HUES64 (cell line): Measurements from ENCODE around the gene PCGF2.

Source experiments
- H3K27ac ChIP-seq: 2 replicates; pipeline ENCODE4 v1.7.0; 2013; ENCODE audit warnings: low read depth, low read length, inconsistent platforms
- H3K27me3 ChIP-seq: 2 replicates; pipeline ENCODE4 v1.6.1; 2013; ENCODE audit warnings: mild to moderate bottlenecking, low read length; ENCODE audit not compliant: insufficient read depth
- H3K36me3 ChIP-seq: 2 replicates; pipeline ENCODE4 v1.6.1; 2013; ENCODE audit warnings: mild to moderate bottlenecking, low read length; ENCODE audit not compliant: insufficient read depth
- H3K4me1 ChIP-seq: 2 replicates; pipeline ENCODE4 v1.6.1; 2013; ENCODE audit warnings: mild to moderate bottlenecking, low read length, moderate library complexity; ENCODE audit not compliant: insufficient read depth
- H3K4me3 ChIP-seq: 2 replicates; pipeline ENCODE4 v1.5.1; 2013; ENCODE audit warnings: mild to moderate bottlenecking, low read length, moderate library complexity
- H3K9ac ChIP-seq: 2 replicates; pipeline ENCODE4 v1.6.1; 2013; ENCODE audit warnings: mild to moderate bottlenecking, low read depth, low read length
- H3K9me3 ChIP-seq: 2 replicates; pipeline ENCODE4 v1.6.1; 2013; ENCODE audit warnings: low read depth, low read length; ENCODE audit not compliant: insufficient read depth
- WGBS: fragments of 150-250, 120-280 bp; methylation state at CpG from one replicate; pipeline ENCODE4 v1.1.7; 2013; ENCODE audit warnings: missing lambda C conversion rate; 5-methylcytosine and 5-hydroxymethylcytosine counted together

The PCGF2 gene

DNA sequence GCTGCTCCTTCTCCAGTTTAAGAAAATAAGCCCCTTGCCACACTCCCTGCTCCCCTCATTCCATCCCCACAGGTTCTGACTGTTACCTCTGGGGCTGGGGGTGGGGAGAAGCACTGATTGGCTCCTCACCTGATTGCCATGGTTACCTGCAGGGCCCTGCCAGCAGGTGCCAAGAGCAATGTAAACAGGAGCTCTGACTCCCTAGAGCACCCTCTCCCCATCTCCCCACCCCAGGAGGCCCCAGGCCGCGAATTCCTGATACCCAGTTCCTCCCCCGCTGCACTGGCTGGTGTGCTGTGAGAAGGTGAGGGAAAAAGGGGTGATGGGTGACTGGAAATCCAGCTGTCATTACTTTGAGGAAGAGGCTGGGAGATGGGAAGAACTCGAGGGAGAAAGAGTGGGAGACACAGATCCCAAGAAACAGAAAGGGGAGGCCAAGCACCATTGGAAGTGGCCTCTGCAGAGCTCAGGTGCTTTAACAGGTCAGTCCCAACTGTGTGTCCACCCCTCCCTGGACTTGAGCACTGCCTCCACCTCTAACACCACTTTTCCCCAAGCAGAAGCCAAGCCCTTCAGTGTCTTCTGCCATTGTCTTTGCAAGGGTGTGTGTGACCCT lies 4.5 kb downstream of the PCGF2 start:
- peaks cover 15% of the 10 kb centered on the region for H3K36me3 ChIP-seq
- H3K9me3 ChIP-seq: no peaks in the 10 kb centered on the region
- H3K27me3 ChIP-seq: no peaks in the 10 kb centered on the region
- no peak overlapping the region for H3K27ac ChIP-seq
- H3K4me1 ChIP-seq: peaks cover 27% of the 10 kb centered on the region
- no peak overlapping the region for H3K9ac ChIP-seq
- 70% methylated on average over 4 of the region's 4 CpGs for WGBS
- H3K4me3 ChIP-seq: no peak overlapping the region

DNA sequence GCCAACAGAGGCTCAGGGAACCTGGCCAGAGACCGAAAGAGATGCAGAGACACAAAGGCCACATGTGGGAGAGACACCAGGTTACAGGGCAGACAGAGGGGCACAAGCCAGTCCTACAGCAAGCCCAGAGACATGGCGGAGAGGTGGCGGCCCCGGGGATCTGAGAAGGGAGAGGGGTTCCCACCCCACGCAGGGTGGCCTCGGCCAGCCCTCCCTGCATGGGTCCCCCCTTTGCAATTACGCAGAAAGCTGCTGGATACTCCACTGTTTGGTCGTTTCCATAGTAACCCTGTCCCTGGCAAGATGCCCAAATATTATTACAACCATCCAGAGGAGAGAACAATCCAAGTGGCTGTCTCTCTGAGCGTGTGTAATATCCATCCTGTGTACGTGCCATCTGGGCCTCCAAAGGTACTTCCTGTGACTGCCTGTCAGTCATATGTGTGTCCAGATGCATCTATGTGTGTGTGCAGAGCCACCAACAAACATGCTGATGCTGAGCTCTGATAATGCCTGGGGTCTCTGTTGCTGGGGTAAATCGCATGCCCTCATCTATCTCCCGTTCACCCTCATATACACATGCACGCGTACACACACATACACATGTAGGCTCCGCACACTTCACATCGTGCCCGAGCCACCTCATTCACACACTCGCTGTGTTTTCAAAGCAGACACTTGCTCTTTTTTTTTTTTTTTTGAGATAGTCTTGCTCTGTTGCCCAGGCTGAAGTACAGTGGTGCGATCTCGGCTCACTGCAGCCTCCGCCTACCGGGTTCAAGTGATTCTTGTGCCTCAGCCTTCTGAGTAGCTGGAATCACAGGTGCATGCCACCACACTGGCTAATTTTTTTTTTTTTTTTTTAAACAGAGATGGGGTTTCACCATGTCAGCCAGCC lies 5.5 kb downstream of the PCGF2 start:
- no peak overlapping the region for H3K27ac ChIP-seq
- 93% methylated on average over 22 of the region's 22 CpGs for WGBS
- no peaks in the 10 kb centered on the region for H3K9me3 ChIP-seq
- H3K36me3 ChIP-seq: peaks cover 25% of the 10 kb centered on the region
- H3K9ac ChIP-seq: no peak overlapping the region; the same call in 1 of the 2 replicates
- no peaks in the 10 kb centered on the region for H3K27me3 ChIP-seq
- H3K4me1 ChIP-seq: peaks cover 27% of the 10 kb centered on the region
- no peak overlapping the region for H3K4me3 ChIP-seq

DNA sequence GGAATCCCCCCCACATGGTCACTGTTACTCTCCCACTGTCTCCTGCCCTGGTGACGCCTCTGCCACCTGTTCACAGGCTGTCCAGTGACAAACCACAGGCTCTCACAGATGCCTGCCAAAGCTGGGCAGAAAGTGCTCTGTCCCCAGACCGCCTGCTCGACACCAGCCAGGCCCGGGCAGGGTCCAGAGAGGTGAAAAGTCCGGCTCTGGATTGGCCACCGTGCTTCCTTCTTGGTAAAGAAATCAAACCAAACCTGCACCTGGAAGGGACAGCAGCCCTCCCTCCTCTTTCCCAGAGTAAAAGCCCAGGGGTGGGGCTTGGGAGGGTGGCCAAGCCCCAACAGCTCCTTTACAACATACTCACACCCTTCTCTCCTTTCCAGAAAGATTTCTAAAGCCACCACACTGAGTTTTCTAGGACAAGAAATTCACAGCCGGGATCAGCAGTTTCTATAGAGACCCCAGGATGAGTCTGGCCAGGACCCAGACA lies 6.2 kb downstream of the PCGF2 start:
- no peak overlapping the region for H3K9ac ChIP-seq
- 92% methylated on average over 7 of the region's 7 CpGs for WGBS
- H3K36me3 ChIP-seq: peaks cover 31% of the 10 kb centered on the region

DNA sequence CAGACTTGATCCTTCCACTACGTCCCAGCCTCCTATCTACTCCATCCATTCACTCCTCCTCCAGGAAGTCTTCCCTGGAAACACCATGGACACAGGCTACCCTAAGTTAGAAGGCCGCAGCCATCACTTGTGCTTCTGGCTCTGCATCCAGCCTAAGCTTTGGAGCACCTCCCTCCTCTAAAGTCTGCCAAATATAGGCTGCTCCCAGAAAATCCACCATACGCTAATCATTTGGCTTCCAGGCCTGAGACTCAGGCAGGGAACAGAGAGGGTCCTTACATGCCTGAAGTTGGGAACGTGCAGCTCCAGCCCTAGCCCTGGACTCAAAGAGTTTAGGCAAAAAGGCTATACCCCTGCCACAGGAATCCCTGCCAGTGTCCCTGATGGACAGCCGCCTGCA lies 6.7 kb downstream of the PCGF2 start:
- WGBS: 90% methylated on average over 5 of the region's 5 CpGs
- Histone ChIP-seq H3K9ac (no peak overlapping the region), H3K9me3 (no peaks in the 10 kb centered on the region), H3K36me3 (peaks cover 31% of the 10 kb centered on the region), H3K4me1 (peaks cover 24% of the 10 kb centered on the region), H3K4me3 (no peak overlapping the region), H3K27me3 (no peaks in the 10 kb centered on the region), H3K27ac (no peak overlapping the region)

More for the DNA sequence above, 6.2 kb downstream of the PCGF2 start:
- H3K27ac ChIP-seq: no peak overlapping the region
- no peak overlapping the region for H3K4me3 ChIP-seq
- peaks cover 27% of the 10 kb centered on the region for H3K4me1 ChIP-seq
- H3K9me3 ChIP-seq: no peaks in the 10 kb centered on the region
- H3K27me3 ChIP-seq: no peaks in the 10 kb centered on the region

DNA sequence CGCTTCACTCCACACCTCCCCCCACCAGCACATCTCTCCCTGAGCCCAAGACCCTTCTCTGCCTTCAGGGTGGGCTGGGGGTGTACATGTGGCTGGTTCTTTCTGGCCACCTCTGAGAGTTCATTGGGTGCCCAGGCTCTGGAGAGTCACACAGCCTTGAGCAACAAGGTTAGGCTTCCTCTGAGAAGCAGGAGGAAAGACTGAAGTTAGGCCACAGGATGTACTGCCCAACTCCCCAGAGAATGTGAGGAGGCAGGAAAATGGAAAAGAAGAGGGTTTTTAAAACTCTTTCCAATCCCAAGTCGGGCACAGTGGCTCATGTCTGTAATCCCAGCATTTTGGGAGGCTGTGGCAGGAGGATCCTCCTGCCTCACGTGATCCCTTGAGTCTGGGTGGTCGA lies 7.3 kb downstream of the PCGF2 start:
- Histone ChIP-seq H3K36me3 (peaks cover 37% of the 10 kb centered on the region), H3K4me1 (peaks cover 18% of the 10 kb centered on the region), H3K27ac (no peak overlapping the region), H3K4me3 (no peak overlapping the region), H3K27me3 (no peaks in the 10 kb centered on the region), H3K9me3 (no peaks in the 10 kb centered on the region), H3K9ac (no peak overlapping the region)
- 94% methylated on average over 4 of the region's 4 CpGs for WGBS

DNA sequence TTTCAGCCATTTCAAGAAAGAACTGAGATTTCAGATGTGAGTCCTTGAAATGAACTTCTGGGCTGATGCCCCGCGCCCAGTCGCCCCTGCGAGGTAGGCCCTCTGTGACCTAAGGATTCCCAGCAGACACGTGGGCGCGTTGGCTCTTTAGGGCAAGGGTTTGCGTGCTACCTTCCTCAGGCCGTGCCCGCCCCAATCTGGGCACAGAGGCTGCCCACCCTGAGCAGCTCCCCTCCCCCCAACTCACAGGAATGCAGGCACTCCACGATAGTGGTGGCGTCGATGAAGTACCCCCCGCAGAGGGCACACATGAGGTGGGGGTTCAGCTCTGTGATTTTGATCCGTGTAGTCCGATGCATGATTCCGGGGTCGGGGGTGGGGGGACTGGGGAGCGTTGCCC lies 8.1 kb downstream of the PCGF2 start:
- 96% methylated on average over 19 of the region's 19 CpGs for WGBS
- Histone ChIP-seq H3K9ac (no peak overlapping the region), H3K36me3 (peaks cover 41% of the 10 kb centered on the region)

DNA sequence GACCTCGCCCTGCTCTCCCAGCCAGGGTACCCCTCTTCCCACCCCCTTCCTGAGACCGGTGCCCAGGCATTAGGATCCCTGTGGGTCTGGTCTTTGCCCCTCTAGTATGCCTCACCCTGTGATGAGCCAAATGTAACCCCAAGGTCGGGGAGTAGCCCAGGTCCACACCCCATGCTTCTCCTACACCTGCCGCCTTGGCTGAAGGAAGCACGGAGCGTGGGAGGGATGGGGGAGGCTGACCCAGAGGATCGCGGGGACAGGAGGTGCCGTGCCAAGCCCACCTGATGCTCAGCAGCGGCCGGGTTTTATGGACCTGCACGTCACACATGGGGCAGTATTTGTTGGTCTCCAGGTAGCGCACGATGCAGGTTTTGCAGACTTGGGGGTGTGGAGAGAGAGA lies 8.8 kb downstream of the PCGF2 start:
- H3K27me3 ChIP-seq: no peaks in the 10 kb centered on the region
- H3K4me1 ChIP-seq: peaks cover 9% of the 10 kb centered on the region; the same call in 1 of the 2 replicates
- WGBS: 97% methylated on average over 14 of the region's 14 CpGs
- H3K36me3 ChIP-seq: peaks cover 47% of the 10 kb centered on the region
- no peaks in the 10 kb centered on the region for H3K9me3 ChIP-seq
- H3K9ac ChIP-seq: no peak overlapping the region
- H3K27ac ChIP-seq: no peak overlapping the region
- no peak overlapping the region for H3K4me3 ChIP-seq

More for the DNA sequence above, 8.1 kb downstream of the PCGF2 start:
- H3K27me3 ChIP-seq: no peaks in the 10 kb centered on the region
- H3K27ac ChIP-seq: no peak overlapping the region
- peaks cover 13% of the 10 kb centered on the region; the same call in 1 of the 2 replicates for H3K4me1 ChIP-seq
- H3K4me3 ChIP-seq: no peak overlapping the region
- no peaks in the 10 kb centered on the region for H3K9me3 ChIP-seq

DNA sequence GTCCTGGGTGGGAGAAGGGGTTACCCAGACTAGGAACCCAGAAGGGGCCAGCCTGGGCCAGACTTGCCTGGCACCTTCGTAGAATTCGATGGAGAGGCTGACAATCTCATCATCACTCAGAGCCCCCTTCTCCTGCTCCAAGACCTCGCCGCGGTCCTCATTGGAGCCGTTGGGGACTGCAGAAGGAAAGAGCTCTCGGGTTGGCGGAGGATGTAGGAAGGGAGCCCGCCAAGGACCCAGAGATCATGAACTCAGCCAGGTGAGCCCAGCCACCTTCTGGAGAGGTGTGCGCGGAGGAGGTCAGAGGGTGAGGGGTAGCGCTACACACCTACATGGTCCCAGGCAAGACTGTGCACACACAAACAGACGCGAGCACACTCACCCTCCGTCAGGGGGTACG lies 9.4 kb downstream of the PCGF2 start:
- Histone ChIP-seq H3K27me3 (no peaks in the 10 kb centered on the region), H3K4me1 (peaks cover 4% of the 10 kb centered on the region; the same call in 1 of the 2 replicates), H3K9ac (no peak overlapping the region), H3K9me3 (no peaks in the 10 kb centered on the region), H3K36me3 (peaks cover 53% of the 10 kb centered on the region), H3K27ac (no peak overlapping the region), H3K4me3 (no peak overlapping the region)
- WGBS: 98% methylated on average over 16 of the region's 16 CpGs

DNA sequence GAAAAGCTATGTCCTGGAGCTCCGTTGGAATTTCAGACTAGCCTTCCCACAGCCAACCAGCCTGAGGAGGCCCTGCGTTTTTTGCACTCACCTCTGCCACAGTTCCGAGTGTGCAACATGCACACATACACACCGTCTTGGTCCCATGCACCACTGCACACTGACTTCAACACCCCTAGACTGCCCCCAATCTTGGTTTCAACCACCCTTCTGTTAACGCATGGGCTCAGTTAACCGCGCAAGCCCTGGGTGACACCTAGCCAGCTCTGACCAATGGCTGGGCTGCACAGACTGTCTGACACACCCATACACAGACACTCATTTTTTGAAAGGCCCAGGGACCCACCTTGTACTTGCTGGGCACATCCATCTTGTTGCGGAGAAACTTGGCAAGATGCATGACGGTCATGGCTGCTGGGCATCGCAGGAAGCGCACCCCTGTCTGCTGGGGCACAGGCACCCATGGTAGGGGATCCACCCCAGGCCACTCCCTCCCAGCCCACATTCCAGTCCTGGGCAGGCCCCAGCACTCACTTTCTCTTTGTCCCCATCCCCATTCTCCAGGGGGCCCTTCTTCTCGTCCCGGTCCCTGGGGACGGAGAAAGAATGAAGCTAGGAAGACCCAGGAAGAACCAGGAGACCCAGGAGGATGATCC lies 10.0 kb downstream of the PCGF2 start:
- Histone ChIP-seq H3K9me3 (no peaks in the 10 kb centered on the region), H3K9ac (no peak overlapping the region), H3K27ac (no peak overlapping the region), H3K4me3 (no peak overlapping the region), H3K27me3 (no peaks in the 10 kb centered on the region), H3K36me3 (peaks cover 56% of the 10 kb centered on the region), H3K4me1 (0 out of 2 replicates have a peak, but pooled peaks cover under 1% of the 10 kb centered on the region)
- WGBS: 95% methylated on average over 14 of the region's 14 CpGs

DNA sequence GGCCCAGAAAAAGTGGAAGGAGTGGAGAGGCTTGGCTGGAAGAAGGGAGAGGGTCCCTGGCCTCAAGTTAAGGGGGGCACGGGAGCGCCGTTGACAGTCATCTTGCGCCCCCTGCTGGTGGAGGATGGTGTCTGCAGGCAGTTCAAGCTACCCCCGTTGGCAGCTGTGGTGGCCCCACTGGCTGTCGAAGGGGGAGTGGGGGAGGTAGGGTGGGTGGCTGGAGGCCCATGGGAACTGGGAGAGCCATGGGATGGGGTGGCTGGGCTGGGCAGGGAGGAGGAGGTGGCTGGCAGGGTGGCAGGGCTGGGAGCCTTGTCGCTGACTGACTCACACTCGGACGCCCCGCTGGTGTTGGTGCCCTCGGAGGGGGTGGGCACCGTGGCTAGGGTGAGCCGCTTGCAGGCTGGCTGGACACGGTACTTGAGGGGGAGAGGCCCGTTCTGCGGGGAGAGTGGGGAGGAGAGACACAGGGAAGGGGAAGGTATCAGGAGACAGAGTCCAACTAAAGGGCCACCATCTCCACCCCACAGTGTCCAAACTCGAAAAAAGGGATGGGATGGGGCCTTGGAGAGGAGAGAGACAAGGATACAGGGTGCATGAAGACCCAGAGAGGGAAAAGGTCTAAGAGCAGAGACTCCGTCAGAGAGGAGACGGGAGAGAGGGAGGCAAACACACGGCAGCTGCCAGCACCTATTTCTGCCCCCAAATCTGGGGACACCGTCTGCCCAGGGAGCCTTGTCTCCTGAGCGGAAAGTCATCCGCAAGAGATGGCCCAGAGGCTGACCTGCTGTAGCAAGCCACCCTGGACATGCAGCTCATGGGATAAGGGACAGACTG lies 12.8 kb downstream of the PCGF2 start:
- H3K36me3 ChIP-seq: peaks cover 60% of the 10 kb centered on the region
- H3K9ac ChIP-seq: no peak overlapping the region
- WGBS: 71% methylated on average over 23 of the region's 23 CpGs
- no peak overlapping the region for H3K4me3 ChIP-seq
- H3K27me3 ChIP-seq: no peaks in the 10 kb centered on the region
- no peak overlapping the region for H3K27ac ChIP-seq
- peaks cover 6% of the 10 kb centered on the region; the same call in 1 of the 2 replicates for H3K4me1 ChIP-seq
- H3K9me3 ChIP-seq: no peaks in the 10 kb centered on the region
